Measurements from ENCODE around the gene ZFYVE27.

DNA sequence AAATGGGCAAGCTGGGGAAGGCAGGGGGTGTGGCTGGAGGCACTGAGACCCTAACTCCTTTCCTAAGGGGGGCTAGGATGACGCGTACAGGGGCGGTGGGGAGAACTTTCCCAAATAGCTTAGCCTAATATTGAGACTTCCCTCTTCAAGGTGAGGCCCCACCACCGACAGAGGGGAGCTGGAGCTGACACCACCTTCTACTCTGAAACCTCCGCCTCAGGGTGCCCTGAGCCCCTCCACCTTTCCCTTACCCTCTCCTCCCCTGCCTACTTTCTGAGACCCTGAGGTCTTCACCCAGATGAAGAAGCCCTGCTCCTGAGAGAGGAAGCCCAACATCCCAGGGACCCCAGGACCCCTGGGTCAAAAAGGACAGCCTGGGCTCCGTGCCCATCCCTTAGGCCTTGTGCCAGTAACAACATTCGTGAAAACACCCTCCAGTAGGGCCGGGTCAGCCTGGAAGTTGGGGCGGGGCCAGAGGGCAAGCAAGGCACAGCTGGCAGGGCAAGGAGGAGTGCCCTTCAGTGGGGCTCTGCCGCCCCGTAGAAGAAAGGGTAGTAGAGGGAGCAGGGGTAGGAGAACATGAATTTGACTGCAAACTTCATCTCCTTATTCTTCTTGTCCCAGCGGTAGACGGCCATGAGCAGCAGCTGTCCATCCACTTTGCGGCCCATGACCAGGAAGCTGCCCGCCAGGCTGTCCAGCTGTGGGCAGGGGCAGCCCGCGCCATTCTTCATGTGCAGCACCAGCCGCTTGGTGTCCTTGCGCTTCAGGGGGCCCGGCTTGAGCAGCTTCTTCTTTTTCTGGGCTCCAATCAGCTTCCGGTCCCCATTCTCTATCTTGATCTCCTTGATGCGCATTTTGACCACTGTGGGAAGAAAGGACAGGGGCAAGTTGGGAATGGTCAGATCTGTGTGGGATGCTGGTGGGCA, 30.3 kb downstream of the ZFYVE27 start:
- TF ChIP-seq, protein P1, sequence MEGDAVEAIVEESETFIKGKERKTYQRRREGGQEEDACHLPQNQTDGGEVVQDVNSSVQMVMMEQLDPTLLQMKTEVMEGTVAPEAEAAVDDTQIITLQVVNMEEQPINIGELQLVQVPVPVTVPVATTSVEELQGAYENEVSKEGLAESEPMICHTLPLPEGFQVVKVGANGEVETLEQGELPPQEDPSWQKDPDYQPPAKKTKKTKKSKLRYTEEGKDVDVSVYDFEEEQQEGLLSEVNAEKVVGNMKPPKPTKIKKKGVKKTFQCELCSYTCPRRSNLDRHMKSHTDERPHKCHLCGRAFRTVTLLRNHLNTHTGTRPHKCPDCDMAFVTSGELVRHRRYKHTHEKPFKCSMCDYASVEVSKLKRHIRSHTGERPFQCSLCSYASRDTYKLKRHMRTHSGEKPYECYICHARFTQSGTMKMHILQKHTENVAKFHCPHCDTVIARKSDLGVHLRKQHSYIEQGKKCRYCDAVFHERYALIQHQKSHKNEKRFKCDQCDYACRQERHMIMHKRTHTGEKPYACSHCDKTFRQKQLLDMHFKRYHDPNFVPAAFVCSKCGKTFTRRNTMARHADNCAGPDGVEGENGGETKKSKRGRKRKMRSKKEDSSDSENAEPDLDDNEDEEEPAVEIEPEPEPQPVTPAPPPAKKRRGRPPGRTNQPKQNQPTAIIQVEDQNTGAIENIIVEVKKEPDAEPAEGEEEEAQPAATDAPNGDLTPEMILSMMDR (optimal IDR thresholded peaks at IDR 0.05 in 1 of 3, IDR thresholded peaks at IDR 0.05 in 1 of 3, conservative IDR thresholded peaks at IDR 0.05 in 1 of 3; ENCODE audit: extremely low read depth in 1 of 3, insufficient read depth in 2 of 3, low read length in 3 of 3): no peak
- no peak for TF ChIP-seq EZH2 (IDR thresholded peaks at IDR 0.05; ENCODE audit: low read length)

Data from keratinocyte (primary cell).